Activated effector memory CD4-positive, alpha-beta T cell treated with Interleukin-2 at 50 U/mL for 16 hours (primary cell): ENCODE data around the gene ZNF709.
"Not testable (repeated sequence)": the region's sequence is repeated elsewhere in the genome, so short reads cannot be mapped to it uniquely, and the experiment has no call there.

Source experiments
- DNase-seq: peaks from one replicate; pipeline ENCODE4 v3.0.0-alpha.2; 2020

ZNF709 gene

GRCh38 chr19:12484371-12485051, at the start of gene ZNF709:
TSS of gene ZNF709 (minus strand) at chr19:12484816. CDS start at chr19:12484657, 159 bp downstream.
- peak; percentile 80 for DNase-seq

GRCh38 chr19:12527034-12527836, 42.6 kb upstream of the ZNF709 start:
- no peak for DNase-seq

GRCh38 chr19:12526542-12526941, 41.9 kb upstream of the ZNF709 start:
- no peak for DNase-seq

DNA sequence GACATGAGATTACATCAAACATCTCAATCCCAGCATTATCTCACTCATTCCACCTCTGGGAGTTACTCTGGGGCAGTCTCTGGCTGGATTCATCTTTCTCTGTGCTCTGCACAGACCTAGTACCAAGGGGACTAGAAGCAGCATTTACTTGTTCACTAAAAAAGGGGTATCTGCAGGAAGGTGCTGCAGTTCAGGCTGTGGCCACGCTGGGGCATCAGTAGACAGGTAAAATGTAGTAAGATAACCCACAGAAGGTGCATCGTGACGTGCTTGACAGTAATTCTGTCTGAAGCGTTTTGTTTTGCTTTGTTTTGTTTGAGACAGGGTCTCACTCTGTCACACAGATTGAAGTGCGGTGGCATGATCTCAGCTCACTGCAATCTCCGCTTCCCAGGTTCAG, 37.4 kb upstream of the ZNF709 start:
- DNase-seq = no peak

GRCh38 chr19:12513531-12514061, 29.0 kb upstream of the ZNF709 start:
- no peak for DNase-seq

DNA sequence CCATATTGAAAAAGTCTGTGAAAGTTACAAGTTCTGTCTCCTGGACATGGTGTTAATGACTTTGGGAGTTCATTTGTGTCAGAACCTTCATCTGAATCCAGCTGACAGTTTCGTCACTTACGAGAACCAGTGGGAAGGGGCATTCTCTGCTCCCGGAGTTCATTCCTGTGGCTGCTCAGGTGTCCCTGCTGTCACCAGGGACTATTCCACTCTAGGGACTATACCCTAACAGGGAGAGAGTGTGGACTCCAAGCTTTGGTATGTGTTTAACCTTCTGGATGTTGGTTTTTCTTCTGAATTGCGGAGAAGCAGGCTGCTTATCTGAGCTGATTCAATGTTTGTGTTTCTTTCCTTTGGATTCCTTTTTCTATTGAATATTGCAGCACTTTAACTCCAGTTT, 12.4 kb upstream of the ZNF709 start:
- DNase-seq = no peak

- no peak for DNase-seq
These were observed 11.9 kb upstream of the ZNF709 start for GRCh38 chr19:12496480-12496879.

DNA sequence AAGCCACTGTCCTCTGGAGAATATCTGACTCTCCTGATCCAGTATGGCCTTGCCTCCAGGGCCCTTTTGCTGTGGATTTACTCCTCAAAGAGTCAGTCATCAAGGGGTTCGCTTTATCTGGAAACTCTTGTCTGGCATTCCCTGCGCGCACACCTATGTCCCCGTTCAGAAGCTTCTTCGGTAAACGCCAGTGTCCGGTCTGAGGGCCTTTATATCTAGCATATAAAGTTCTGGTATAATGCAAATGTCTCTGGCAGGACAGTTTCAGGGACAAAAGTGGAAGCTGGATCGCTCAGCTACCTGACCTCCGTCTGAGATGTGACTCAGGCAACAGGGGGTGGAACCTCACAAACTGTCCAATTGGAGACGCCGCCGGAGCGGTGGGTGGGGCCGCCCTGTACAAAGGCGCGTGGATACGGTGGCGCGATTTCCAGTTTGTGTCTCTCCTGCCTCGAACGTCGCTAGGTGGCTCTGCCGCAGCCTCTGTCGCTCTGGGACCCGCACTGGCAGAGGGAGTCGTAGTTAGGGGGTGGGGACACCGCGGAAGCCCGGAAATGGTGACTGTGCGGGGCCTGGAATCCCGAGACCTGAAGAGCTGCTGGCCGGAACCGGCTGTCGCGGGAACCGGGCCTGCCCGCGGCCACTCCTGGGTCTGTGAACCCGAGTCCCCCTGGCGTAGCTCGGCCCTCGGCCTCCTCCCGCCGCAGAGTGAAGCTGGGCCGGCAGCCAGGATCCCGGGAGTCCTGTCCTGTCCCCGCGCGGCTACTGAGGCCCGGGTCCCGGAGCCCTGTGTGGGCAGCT, 10.6 kb upstream of the ZNF709 start:
- peak; percentile 90 for DNase-seq

DNA sequence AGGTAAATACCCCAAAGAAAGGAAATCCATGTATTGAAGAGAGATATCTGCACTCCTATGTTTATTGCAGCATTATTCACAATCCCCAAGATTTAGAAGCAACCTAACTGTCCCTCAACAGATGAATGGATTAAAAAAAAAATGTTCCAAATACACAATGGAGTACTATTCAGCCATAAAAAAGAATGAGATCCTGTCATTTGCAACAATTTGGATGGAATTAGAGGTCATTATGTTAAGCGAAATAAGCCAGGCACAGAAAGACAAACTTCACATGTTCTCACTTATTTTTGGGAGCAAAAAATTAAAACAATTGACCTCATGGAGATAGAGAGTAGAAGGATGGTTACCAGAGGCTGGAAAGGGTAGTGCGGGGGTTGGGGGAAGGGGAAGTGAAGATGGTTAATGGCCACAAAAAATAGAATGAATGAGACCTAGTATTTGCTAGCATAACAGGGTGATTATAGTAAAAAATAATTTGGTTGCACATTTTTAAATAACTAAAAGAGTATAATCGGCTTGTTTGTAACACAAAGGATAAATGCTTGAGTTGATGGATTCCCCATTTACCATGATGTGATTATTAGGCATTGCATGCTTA, 9.7 kb upstream of the ZNF709 start:
- DNase-seq = no peak

DNA sequence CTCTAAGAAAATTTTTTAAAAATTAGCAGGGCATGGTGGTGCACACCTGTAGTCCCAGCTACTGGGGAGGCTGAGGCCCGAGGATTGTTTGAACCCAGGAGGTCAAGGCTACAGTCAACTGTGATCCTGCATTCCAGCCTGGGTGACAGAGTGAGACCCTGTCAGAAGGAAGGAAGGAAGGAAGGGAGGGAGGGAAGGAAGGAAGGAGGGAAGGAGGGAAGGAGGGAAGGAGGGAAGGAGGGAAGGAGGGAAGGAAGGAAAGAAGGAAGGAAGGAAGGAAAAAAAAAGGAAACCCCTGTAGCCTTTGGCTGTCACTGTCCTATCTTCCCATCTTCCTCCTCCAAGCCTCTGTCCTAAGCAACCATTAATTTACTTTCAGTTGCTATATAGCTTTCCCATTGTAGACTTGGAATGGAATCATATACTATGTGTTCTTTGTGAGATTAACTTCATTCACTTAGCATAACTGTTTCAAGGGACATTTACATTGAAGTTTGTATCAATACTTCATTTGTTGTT, 1.7 kb upstream of the ZNF709 start:
- not testable (repeated sequence) for DNase-seq

- no peak for DNase-seq
These were observed 955 bp upstream of the ZNF709 start for GRCh38 chr19:12485571-12485970.

GRCh38 chr19:12485052-12485416, 418 bp upstream of the ZNF709 start:
- no peak for DNase-seq

GRCh38 chr19:12484011-12484370, 625 bp downstream of the ZNF709 start:
- no peak for DNase-seq

GRCh38 chr19:12482509-12482886, 2.1 kb downstream of the ZNF709 start:
- DNase-seq = no peak

DNA sequence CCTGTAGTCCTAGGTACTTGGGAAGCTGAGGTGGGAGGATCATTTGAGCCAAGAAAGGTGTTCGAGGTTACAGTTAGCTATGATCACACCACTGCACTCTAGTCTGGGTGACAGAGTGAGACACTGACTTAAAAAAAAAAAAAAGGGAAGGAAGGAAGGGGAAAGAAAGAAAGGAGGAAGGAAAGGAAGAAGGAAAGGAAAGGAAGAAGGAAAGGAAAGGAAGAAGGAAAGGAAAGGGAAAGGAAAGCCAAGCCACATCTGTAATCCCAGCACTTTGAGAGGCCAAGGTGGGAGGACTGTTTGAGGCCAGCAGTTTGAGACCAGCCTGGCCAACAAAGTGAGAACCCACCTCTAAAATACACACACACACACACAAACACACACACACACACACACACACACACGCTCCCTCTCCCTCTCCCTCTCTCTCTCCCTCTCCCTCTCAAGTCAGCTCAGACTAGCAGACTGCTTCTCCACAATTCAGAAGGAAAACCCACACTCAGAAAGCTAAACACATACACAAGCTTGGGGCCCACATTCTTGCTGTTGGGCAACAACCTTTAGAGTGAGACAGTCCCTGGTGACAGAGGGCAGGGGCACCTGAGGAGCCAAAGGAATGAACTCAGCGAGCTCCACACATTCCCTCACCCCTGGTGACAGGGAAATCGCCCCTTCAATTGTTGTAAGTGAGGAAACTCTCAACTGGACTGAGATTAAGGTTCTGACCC, 2.7 kb downstream of the ZNF709 start:
- no peak for DNase-seq

GRCh38 chr19:12478234-12478941, 6.2 kb downstream of the ZNF709 start:
- no peak for DNase-seq

- not testable (repeated sequence) for DNase-seq
These were observed 17.0 kb downstream of the ZNF709 start for GRCh38 chr19:12467651-12468050.

- no peak for DNase-seq
These were observed 19.4 kb downstream of the ZNF709 start for GRCh38 chr19:12465211-12465610.

DNA sequence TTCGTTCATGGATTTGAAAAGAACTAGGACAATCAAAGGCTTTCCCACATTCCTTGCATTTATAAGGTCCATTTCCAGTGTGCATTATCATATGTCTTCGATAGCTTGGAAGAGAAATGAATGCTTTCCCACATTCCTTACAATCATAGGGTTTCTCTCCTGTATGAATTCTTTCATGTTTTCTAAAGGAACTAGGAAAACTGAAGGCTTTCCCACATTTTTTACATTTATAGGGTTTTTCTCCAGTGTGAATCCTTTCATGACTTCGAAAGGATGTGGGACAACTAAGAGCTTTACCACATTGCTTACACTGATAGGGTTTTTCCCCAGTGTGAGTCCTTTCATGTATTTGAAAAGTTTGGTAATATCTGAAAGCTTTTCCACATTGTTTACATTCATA, 19.8 kb downstream of the ZNF709 start:
- DNase-seq = no peak

GRCh38 chr19:12464139-12464538, 20.5 kb downstream of the ZNF709 start:
- not testable (repeated sequence) for DNase-seq

- DNase-seq = no peak
These were observed 31.1 kb downstream of the ZNF709 start for GRCh38 chr19:12453495-12453894.
